Activated CD8-positive, alpha-beta T cell treated with anti-CD3 and anti-CD28 coated beads for 36 hours (primary cell): ENCODE results near the gene JPT1. TPM values are rescaled to one million over a fixed set of nuclear protein-coding genes. Genes with fewer than 3 reads are reported as not detected.
A peak's percentile ranks its signal among the peaks of the same experiment; 100 is the strongest.

Experiments
- ATAC-seq: fragments of 200-7000 bp; cut with Tn5 transposase; one replicate; pipeline ENCODE4 v1.10.0; 2021; ENCODE audit warnings: mild to moderate bottlenecking, moderate library complexity
- CTCF ChIA-PET: fragments of 350-600 bp; sonication (Branson Sonifier 250); formaldehyde crosslinking; loops from one replicate; lab custom pipeline; 2021; ENCODE audit warnings: antibody characterized with exemption; lab: Charles Lee
- POLR2A ChIA-PET: fragments of 350-600 bp; sonication (Branson Sonifier 250); formaldehyde crosslinking; loops from one replicate; lab custom pipeline; 2021; ENCODE audit warnings: antibody characterized with exemption; lab: Charles Lee
- DNase-seq: peaks from one replicate; pipeline ENCODE4 v3.0.0-alpha.2; 2020
- H3K27ac Mint-ChIP-seq: one replicate; pipeline ENCODE4 v1.8.0; 2021; ENCODE audit warnings: mild to moderate bottlenecking, mixed read lengths
- H3K27me3 Mint-ChIP-seq: one replicate; pipeline ENCODE4 v1.8.0; 2021; ENCODE audit warnings: mixed read lengths
- H3K36me3 Mint-ChIP-seq: one replicate; pipeline ENCODE4 v1.8.0; 2021; ENCODE audit warnings: low read depth, mixed read lengths
- H3K4me1 Mint-ChIP-seq: one replicate; pipeline ENCODE4 v1.8.0; 2021; ENCODE audit warnings: low read depth, mixed read lengths
- H3K4me3 Mint-ChIP-seq: one replicate; pipeline ENCODE4 v1.8.0; 2021; ENCODE audit warnings: mild to moderate bottlenecking, moderate library complexity, mixed read lengths
- H3K9me3 Mint-ChIP-seq: one replicate; pipeline ENCODE4 v1.8.0; 2021; ENCODE audit warnings: mixed read lengths
- intact Hi-C: fragments of 100-400 bp; cut with micrococcal nuclease; formaldehyde crosslinking; loops from one replicate; pipeline ENCODE4 v1.10.0; 2022
- total RNA-seq, 2 experiments: library from RNA; stranded (reverse); gene quantifications; one replicate each; pipeline ENCODE4 v1.2.3, GENCODE V29; 2021
- TF ChIP-seq, protein P1 (sequence below): fragments of 200-600 bp; IDR thresholded peaks from one replicate; pipeline ENCODE4 v1.8.0; 2022; ENCODE audit warnings: antibody characterized with exemption, mild to moderate bottlenecking

The JPT1 gene
- total RNA-seq, 2 experiments from 2014 or later = 203 to 208 TPM

DNA sequence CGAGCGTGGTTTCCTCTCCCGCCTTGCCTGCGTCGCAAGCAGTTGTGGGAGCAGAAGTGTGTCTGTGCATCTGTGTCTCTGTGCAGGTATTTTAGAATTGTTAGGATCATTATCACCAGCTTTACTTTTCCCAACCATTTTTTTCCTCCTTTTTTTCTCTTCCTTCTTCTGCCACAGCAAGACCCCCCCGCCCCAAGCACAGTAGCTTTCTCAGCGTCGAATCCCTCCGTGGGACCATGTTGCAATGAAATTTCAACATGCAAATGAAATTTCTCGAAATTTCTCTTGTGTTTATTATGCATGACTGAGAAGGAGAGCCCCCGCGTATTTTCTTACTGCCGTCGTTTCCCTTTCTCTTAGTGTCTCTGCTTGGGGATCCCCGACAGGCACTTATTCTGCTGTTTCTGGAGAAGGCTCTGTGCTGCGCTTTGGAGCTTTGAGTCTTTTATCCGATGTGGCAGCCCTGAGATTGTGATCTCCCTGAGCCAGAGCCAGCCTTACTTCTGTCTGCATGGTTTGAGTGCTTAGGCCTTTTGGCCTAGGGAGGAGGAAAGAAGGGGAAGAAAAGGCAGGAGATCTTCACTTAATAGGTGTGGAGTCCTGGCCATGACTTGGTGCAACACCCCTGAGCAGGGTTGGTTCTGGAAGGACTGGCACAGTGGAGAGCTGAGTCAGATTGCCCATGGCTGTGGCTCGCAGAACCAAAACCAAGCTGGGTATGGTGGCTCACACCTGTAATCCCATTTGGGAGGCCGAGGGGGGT lies 39.6 kb downstream of the JPT1 start:
- ATAC-seq (peak; percentile 16), DNase-seq (peak; percentile 40)
- TF ChIP-seq, protein P1, sequence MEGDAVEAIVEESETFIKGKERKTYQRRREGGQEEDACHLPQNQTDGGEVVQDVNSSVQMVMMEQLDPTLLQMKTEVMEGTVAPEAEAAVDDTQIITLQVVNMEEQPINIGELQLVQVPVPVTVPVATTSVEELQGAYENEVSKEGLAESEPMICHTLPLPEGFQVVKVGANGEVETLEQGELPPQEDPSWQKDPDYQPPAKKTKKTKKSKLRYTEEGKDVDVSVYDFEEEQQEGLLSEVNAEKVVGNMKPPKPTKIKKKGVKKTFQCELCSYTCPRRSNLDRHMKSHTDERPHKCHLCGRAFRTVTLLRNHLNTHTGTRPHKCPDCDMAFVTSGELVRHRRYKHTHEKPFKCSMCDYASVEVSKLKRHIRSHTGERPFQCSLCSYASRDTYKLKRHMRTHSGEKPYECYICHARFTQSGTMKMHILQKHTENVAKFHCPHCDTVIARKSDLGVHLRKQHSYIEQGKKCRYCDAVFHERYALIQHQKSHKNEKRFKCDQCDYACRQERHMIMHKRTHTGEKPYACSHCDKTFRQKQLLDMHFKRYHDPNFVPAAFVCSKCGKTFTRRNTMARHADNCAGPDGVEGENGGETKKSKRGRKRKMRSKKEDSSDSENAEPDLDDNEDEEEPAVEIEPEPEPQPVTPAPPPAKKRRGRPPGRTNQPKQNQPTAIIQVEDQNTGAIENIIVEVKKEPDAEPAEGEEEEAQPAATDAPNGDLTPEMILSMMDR = no peak
- Mint-ChIP-seq H3K27me3 (no peaks in the 10 kb centered on the region), H3K27ac (peak overlapping the region; percentile 87), H3K36me3 (peaks cover 15% of the 10 kb centered on the region), H3K4me1 (peaks cover 29% of the 10 kb centered on the region), H3K9me3 (no peaks in the 10 kb centered on the region), H3K4me3 (peak overlapping the region; percentile 76)
- intact Hi-C loops = loop anchor here (5.0 to 10.0 kb wide), 2 partner anchors 60 to 88 kb away; no protein-coding TSS in a partner anchor
- CTCF ChIA-PET = interaction anchor here (0.6 to 9.5 kb wide), 71 partner anchors 9 to 1830 kb away, joined by 3 to 221 read pairs (median 6); partner anchors contain the start of genes CDR2L, GGA3, HID1 and MIF4GD
- POLR2A ChIA-PET = interaction anchor here (0.6 to 3.8 kb wide), 24 partner anchors 9 to 670 kb away, joined by 3 to 40 read pairs (median 4); partner anchors contain the start of genes ATP5PD, JPT1, KCTD2 and MIF4GD

DNA sequence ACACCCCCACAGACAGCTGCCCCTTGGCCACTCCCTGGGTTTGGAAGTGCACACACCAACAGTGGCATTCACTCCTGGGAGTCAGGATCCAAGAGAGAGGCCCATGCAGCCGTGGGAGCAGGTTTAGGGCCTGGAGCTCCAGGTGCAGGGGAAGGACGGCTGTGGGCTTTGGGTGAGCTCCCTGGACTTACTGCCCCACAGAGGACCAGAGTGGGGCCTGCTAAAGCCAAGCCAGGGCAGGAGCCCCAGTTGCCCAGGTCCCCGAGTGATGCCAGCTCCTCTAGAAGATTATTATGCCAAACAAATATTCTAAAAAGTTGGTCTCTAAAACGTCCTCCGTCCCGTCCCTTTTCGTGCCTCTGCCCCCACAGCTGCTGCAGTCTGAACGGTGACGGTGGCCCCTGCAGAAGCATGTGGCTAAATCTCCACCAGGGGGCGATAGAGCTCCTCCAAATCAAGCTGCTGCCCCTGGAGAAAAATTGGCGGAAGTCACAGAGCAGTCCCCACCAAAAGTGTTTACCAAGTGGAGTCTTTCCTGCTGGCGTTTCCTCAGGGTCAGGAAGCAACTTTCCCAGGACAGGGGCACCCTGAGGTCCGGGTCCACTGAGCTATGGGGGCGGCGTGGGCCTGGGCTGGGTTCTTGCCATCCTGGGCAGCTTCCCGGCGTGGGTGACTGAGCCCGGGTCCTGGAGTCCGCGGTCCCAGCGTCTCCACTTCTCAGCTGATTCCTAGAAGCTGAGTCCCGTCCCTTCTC lies 40.3 kb downstream of the JPT1 start:
- TF ChIP-seq, protein P1 = peak; percentile 91
- Mint-ChIP-seq H3K4me1 (peaks cover 30% of the 10 kb centered on the region), H3K4me3 (peak overlapping the region; percentile 76), H3K27ac (peak overlapping the region; percentile 87), H3K9me3 (no peaks in the 10 kb centered on the region), H3K36me3 (peaks cover 13% of the 10 kb centered on the region), H3K27me3 (no peaks in the 10 kb centered on the region)
- ATAC-seq = peak; percentile 67
- POLR2A ChIA-PET = interaction anchor here (0.6 to 3.8 kb wide), 27 partner anchors 8 to 670 kb away, joined by 3 to 40 read pairs (median 4); partner anchors contain the start of genes ATP5PD, JPT1, KCTD2 and MIF4GD
- CTCF ChIA-PET = interaction anchor here (0.5 to 9.5 kb wide), 76 partner anchors 9 to 1830 kb away, joined by 3 to 221 read pairs (median 6); partner anchors contain the start of genes CDR2L, GGA3, HID1 and JPT1
- peak; percentile 97 for DNase-seq
- intact Hi-C loops = loop anchor here (5.0 to 10.0 kb wide), 2 partner anchors 61 to 88 kb away; no protein-coding TSS in a partner anchor

DNA sequence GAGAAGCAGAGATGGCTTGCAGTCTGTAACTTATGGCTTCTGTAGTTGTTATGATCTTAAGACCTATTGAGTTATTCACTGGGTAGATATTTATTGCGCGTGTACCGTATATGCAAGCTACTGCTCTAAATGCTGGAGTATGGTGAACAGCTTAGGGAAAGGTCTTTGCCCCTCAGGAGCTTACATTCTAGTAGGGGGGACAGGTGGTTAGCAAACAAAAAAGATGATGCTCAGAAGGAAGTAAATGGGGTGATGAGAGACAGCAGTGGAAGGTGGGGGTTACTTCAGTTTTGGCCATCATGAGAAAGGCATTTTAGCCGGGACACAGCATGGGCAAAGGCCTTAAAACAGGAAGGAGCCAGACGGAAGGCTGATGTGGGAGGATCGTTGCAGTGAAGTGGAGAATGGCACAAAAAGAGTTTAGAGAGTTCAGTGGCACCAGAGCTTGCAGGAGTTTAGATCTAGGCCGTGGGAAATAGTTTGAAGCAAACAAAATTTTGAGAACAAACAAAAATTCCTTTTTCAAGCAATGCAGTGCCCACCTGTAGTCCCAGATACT lies 42.5 kb downstream of the JPT1 start:
- ChIA-PET POLR2A (interaction anchor here (0.6 to 3.8 kb wide), 6 partner anchors 18 to 154 kb away, joined by 3 to 40 read pairs (median 3); partner anchors contain the start of genes JPT1 and NT5C), CTCF (interaction anchor here (0.6 to 8.5 kb wide), 9 partner anchors 13 to 159 kb away, joined by 3 to 221 read pairs (median 3); partner anchors contain the start of genes MIF4GD and NUP85)
- Mint-ChIP-seq H3K4me3 (peak overlapping the region; percentile 22), H3K27me3 (no peaks in the 10 kb centered on the region), H3K27ac (peak overlapping the region; percentile 17), H3K36me3 (peaks cover 11% of the 10 kb centered on the region), H3K4me1 (peaks cover 37% of the 10 kb centered on the region), H3K9me3 (no peaks in the 10 kb centered on the region)
- ATAC-seq (no peak), DNase-seq (no peak)
- intact Hi-C loops = loop anchor here (5.0 to 10.0 kb wide), 2 partner anchors 63 to 90 kb away; no protein-coding TSS in a partner anchor
- TF ChIP-seq, protein P1 = no peak

DNA sequence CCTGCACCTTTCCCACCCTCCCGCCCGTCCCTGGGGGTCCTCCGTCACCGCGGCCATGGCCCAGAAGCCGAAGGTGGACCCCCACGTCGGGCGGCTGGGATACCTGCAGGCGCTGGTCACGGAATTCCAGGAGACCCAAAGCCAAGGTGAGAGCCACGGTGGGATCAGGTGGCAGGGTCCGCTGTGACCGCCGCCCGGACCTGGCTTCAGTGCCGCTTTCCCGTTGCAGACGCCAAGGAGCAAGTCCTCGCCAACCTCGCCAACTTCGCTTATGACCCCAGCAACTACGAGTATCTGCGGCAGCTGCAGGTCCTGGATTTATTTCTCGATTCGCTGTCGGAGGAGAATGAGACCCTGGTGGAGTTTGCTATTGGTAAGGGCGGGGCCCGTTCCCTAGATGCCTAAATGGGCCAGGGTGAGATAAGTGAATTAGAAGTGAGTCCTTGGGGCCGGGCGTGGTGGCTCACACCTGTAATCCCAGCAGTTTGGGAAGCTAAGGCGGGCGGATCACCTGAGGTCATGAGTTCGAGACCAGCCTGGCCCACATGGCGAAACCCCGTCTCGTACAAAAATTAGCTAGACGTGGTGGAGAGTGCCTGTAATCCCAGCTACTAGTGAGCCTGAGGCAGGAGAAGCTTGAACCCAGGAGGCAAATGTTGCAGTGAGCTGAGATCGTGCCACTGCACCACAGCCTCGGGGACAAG lies 43.9 kb downstream of the JPT1 start:
- POLR2A ChIA-PET = interaction anchor here (0.6 to 1.6 kb wide), 9 partner anchors 14 to 152 kb away, joined by 3 to 6 read pairs (median 4); partner anchors contain the start of gene MRPS7
- ATAC-seq = no peak
- peaks cover 37% of the 10 kb centered on the region for H3K4me1 Mint-ChIP-seq

More for the DNA sequence above, 43.9 kb downstream of the JPT1 start:
- Mint-ChIP-seq H3K27ac (peak overlapping the region; percentile 75), H3K36me3 (peaks cover 11% of the 10 kb centered on the region), H3K4me3 (peak overlapping the region; percentile 87), H3K9me3 (no peaks in the 10 kb centered on the region), H3K27me3 (no peaks in the 10 kb centered on the region)
- intact Hi-C loops = loop anchor here (5.0 to 10.0 kb wide), 2 partner anchors 64 to 92 kb away; no protein-coding TSS in a partner anchor
- CTCF ChIA-PET = interaction anchor here (0.7 to 8.5 kb wide), 7 partner anchors 21 to 160 kb away, joined by 3 to 221 read pairs (median 3); partner anchors contain the start of genes MIF4GD, NT5C and NUP85
- TF ChIP-seq, protein P1 = no peak
- peak; percentile 44 for DNase-seq
